ENCODE results near the gene HDAC1.
A peak's percentile ranks its signal among the peaks of the same experiment; 100 is the strongest.
"Not testable (repeated sequence)": the region's sequence is repeated elsewhere in the genome, so short reads cannot be mapped to it uniquely, and the experiment has no call there.

Gene HDAC1

GRCh38 chr1:32351399-32352238 lies 59.7 kb downstream of the HDAC1 start:
- H3K4me3 ChIP-seq (ENCODE audit: low read depth, low read length): peak overlapping the region; percentile 68
- TF ChIP-seq CTCF (IDR thresholded peaks at IDR 0.05; ENCODE audit: low read depth, low read length): 0 out of 2 replicates have a peak, but pooled peaks have one; percentile 2

- peak overlapping the region; percentile 68 for H3K4me3 ChIP-seq (ENCODE audit: low read depth, low read length)
Measured at GRCh38 chr1:32352239-32352745, 60.4 kb downstream of the HDAC1 start.

GRCh38 chr1:32352831-32353383 lies 61.0 kb downstream of the HDAC1 start:
- TF ChIP-seq CTCF (IDR thresholded peaks at IDR 0.05; ENCODE audit: low read depth, low read length): no peak
- no peak overlapping the region for H3K4me3 ChIP-seq (ENCODE audit: low read depth, low read length)

More at GRCh38 chr1:32352239-32352745, 60.4 kb downstream of the HDAC1 start:
- no peak for TF ChIP-seq CTCF (IDR thresholded peaks at IDR 0.05; ENCODE audit: low read depth, low read length)

- TF ChIP-seq CTCF (IDR thresholded peaks at IDR 0.05; ENCODE audit: low read depth, low read length): no peak
- H3K4me3 ChIP-seq (ENCODE audit: low read depth, low read length): no peak overlapping the region
Measured at GRCh38 chr1:32353431-32353830, 61.5 kb downstream of the HDAC1 start.

- no peak overlapping the region for H3K4me3 ChIP-seq (ENCODE audit: low read depth, low read length)
- TF ChIP-seq CTCF (IDR thresholded peaks at IDR 0.05; ENCODE audit: low read depth, low read length): no peak
Measured at GRCh38 chr1:32353886-32354570, 62.1 kb downstream of the HDAC1 start.

GRCh38 chr1:32355778-32356177 lies 63.9 kb downstream of the HDAC1 start:
- H3K4me3 ChIP-seq (ENCODE audit: low read depth, low read length): not testable (repeated sequence)

- no peak overlapping the region for H3K4me3 ChIP-seq (ENCODE audit: low read depth, low read length)
- TF ChIP-seq CTCF (IDR thresholded peaks at IDR 0.05; ENCODE audit: low read depth, low read length): no peak
Measured at GRCh38 chr1:32356478-32356877, 64.6 kb downstream of the HDAC1 start.
